SK-N-MC (cell line): ENCODE data around the gene ATRNL1.
"Not testable (repeated sequence)": the region's sequence is repeated elsewhere in the genome, so short reads cannot be mapped to it uniquely, and the experiment has no call there.

Source experiments
- DNase-seq: peaks from one replicate; pipeline ENCODE4 v3.0.0-alpha.2; 2011; ENCODE audit warnings: low read depth, low spot score
- H3K27ac ChIP-seq: fragments of 200-600 bp; sonication (generic); 2 replicates; pipeline ENCODE4 v1.5.1; 2016; ENCODE audit warnings: mixed run types
- H3K36me3 ChIP-seq: fragments of 200-600 bp; sonication (generic); 2 replicates; pipeline ENCODE4 v1.6.1; 2017; ENCODE audit warnings: antibody characterized with exemption, low read length, mixed read lengths; ENCODE audit not compliant: insufficient read depth
- H3K4me3 ChIP-seq: fragments of 200-600 bp; sonication (generic); 2 replicates; pipeline ENCODE4 v1.5.1; 2016
- H3K9ac ChIP-seq: fragments of 200-600 bp; sonication (generic); 2 replicates; pipeline ENCODE4 v1.8.0; 2017; ENCODE audit warnings: mixed run types, mixed read lengths; ENCODE audit not compliant: insufficient read length
- H3K9me3 ChIP-seq: fragments of 200-600 bp; sonication (generic); 2 replicates; pipeline ENCODE4 v1.6.1; 2017; ENCODE audit warnings: low read depth, mild to moderate bottlenecking, antibody characterized with exemption, low read length, moderate library complexity, mixed read lengths
- EZH2 ChIP-seq: fragments of 200-600 bp; sonication (generic); IDR thresholded peaks from one replicate; pipeline ENCODE4 v1.6.1; 2017; ENCODE audit warnings: antibody characterized with exemption
- FOXP2 ChIP-seq: optimal IDR thresholded peaks from 2 replicates; pipeline ENCODE3; 2011; ENCODE audit warnings: mild to moderate bottlenecking, moderate library complexity; ENCODE audit not compliant: insufficient read depth; ENCODE audit errors: extremely low read length, control extremely low read depth
- POLR2AphosphoS5 ChIP-seq: IDR thresholded peaks from 2 replicates; pipeline ENCODE4 v1.6.1; 2012; ENCODE audit warnings: mild to moderate bottlenecking, low read depth, low read length, borderline replicate concordance

Gene ATRNL1

DNA sequence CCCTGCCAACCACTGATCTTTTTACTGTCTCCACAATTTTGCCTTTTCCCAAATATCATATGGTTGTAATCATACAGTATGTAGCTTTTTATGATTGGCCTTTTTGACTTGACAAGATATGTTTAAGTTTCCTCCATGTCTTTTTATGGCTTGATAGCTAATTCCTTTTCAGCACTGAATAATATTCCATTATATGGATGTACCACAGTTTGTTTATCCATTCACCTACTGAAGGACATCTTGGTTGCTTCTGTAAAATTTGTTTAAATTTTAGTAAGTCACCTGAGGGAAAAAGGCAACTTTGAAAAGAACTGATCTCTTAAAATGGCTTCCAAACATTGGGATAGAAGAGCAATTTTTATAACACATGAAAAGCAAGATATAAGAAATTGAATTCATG, 43.5 kb downstream of the ATRNL1 start:
- DNase-seq = no peak
- no peak overlapping the region for H3K27ac ChIP-seq
- H3K4me3 ChIP-seq = no peak overlapping the region
- no peaks in the 10 kb centered on the region for H3K9me3 ChIP-seq
- no peaks in the 10 kb centered on the region for H3K36me3 ChIP-seq
- TF ChIP-seq POLR2AphosphoS5 = no peak
- no peak for TF ChIP-seq FOXP2
- TF ChIP-seq EZH2 = no peak
- H3K9ac ChIP-seq = no peak overlapping the region

DNA sequence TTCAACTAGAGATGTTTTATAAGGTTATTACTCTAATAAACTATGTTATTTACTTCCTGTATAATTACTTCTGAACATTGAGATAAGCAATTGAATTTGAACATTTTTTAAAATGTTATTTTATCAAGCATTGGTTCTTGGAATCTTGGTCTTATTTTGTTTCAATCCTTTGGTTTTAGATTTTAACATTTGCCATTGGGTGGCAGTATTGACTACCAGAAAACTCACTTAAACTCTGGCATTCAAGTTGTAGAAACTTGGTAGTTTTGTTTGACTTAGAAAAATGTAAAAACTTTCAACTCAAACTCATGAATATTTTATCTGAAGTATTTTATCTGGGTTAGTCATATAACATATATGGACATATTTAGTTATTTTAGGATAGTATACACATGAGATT, 48.1 kb downstream of the ATRNL1 start:
- Histone ChIP-seq H3K36me3 (no peaks in the 10 kb centered on the region), H3K9ac (no peak overlapping the region), H3K27ac (no peak overlapping the region), H3K9me3 (no peaks in the 10 kb centered on the region), H3K4me3 (no peak overlapping the region)
- no peak for DNase-seq
- TF ChIP-seq EZH2 (no peak), POLR2AphosphoS5 (no peak), FOXP2 (no peak)

DNA sequence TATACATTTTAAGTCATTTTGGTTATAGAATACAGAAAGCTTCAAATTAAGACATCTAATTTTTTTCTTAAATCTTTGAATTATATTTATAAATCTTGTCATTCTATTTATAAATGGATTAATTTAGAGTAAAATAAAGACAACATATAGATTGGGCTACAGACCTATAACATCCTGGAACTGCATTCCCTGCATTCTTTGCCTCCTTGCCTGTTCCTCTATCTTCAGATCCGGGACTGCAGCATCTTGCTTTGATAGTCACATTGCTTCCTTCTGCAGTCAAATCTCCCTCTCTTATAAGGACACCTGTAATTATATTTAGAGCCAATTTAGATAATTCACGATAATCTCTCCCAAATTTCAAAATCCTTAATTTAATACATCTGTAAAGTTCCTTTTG, 64.2 kb downstream of the ATRNL1 start:
- Histone ChIP-seq H3K27ac (no peak overlapping the region), H3K9me3 (no peaks in the 10 kb centered on the region), H3K36me3 (no peaks in the 10 kb centered on the region), H3K9ac (no peak overlapping the region), H3K4me3 (no peak overlapping the region)
- TF ChIP-seq EZH2 (no peak), POLR2AphosphoS5 (no peak), FOXP2 (no peak)
- no peak for DNase-seq

DNA sequence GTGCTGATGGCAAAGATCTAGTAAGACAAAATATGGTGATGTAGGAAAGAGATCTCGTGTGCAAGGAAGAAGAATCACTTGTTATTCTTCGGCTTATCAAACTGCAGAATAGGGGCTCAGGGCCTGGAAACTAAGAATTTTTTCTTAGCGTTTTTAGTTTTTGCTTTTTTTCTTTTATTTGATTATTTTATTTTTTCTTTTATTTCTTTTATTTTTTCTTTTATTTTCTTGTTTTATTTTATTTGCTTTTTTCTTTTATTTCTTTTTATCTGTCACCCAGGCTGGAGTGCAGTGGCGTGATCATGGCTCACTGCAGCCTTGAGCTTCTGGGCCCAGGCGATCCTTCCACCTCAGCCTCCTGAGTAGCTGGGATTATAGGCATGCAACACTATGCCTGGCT, 70.0 kb downstream of the ATRNL1 start:
- DNase-seq = no peak
- peaks cover 3% of the 10 kb centered on the region; the same call in 1 of the 2 replicates for H3K36me3 ChIP-seq
- TF ChIP-seq EZH2 = no peak
- no peak overlapping the region for H3K9ac ChIP-seq
- H3K9me3 ChIP-seq = no peaks in the 10 kb centered on the region
- no peak overlapping the region for H3K27ac ChIP-seq
- H3K4me3 ChIP-seq = no peak overlapping the region

DNA sequence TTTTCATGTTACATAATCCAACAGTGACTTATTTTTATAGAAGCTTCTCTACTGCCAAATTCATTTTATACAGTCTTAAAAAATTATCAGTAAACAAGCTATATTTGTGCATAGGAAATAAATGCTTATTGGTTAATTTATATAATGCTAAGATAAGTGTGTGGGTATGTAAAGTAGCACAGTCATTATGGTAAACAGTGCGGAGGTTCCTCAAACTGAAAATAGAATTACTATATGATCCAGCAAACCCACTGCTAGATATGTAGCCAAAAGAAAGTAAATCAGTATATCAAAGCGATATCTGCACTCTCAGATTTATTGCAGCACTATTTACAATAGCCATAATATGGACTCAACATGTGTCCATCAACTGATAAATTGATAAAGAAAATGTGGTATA, 71.1 kb downstream of the ATRNL1 start:
- TF ChIP-seq POLR2AphosphoS5 = no peak
- no peak for TF ChIP-seq EZH2
- no peak for TF ChIP-seq FOXP2
- Histone ChIP-seq H3K27ac (no peak overlapping the region), H3K36me3 (peaks cover 3% of the 10 kb centered on the region; the same call in 1 of the 2 replicates), H3K9me3 (no peaks in the 10 kb centered on the region), H3K4me3 (no peak overlapping the region), H3K9ac (no peak overlapping the region)
- DNase-seq = no peak

DNA sequence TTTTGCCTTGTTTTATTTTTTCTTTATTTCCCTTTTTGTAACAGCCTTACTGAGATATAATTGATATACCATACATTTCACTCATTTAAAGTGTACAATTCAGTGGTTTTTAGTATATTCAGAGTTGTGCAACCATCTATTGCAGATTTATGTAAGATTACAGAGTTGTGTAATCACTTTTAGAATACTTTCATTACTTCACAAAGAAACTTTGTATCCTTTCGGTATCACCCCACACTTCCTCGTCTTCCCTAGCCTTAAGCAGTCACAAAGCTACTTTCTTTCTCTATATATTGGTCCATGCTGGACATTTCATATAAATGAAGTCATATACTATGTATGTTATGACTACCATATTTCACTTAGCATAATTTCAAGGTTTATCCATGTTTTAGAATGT, 74.6 kb downstream of the ATRNL1 start:
- TF ChIP-seq POLR2AphosphoS5 (no peak), FOXP2 (no peak), EZH2 (no peak)
- H3K9ac ChIP-seq = no peak overlapping the region
- peaks cover 3% of the 10 kb centered on the region; the same call in 1 of the 2 replicates for H3K36me3 ChIP-seq
- H3K9me3 ChIP-seq = no peaks in the 10 kb centered on the region
- no peak overlapping the region for H3K27ac ChIP-seq
- H3K4me3 ChIP-seq = no peak overlapping the region
- DNase-seq = no peak

DNA sequence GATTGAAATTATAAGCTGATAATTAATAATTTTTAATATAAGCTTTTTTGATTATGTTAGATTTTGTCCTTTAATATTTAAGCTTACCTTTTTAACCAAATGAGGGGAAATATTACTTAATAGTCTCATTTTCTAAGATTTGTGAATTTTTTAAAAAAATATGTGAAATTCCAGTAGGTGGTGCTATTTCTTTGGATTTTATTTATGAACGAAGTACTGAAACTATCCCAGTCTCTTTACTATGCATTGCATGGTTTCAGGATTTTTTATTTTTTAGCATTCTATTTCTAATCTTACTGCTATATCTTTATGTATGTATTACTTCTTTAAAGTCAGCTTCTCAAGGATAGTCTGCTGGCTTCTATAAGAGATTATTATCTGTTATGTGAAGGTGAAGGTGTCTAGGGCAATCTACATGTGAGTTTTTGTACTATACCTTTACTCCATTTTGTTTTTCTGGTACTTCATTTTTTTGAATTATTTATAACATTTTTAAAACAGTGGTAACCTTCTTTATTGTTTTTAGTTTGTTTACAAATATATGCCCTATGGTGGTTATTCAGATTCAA, 78.3 kb downstream of the ATRNL1 start:
- Histone ChIP-seq H3K9me3 (no peaks in the 10 kb centered on the region), H3K27ac (no peak overlapping the region), H3K36me3 (no peaks in the 10 kb centered on the region), H3K4me3 (no peak overlapping the region), H3K9ac (no peak overlapping the region)
- TF ChIP-seq FOXP2 (no peak), POLR2AphosphoS5 (no peak), EZH2 (no peak)
- DNase-seq = peak; percentile 6

DNA sequence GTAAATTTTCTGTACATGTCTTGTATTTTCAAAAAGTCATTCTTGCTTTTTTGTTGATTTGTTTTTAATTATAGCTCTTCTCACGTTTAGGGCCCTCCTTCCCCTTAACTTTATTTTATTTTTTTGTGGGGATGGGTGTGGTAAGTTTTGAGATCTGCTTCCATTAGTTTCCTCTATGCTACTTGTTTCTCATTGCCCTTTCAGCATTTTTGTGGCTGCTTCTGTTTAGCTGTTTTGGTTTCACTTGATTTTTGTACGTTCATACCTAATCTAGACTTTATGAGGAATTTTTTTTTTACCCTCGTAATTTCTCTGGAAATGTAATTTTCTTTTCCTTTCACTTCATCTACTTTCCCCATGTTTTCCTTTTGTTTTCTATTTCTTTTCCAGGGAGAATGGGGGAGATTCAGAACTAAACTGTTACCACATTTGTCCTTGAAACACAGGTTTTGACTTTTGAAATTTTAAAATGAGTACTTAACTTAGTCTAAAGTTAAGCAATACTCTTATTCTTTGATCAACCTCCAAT, 80.8 kb downstream of the ATRNL1 start:
- Histone ChIP-seq H3K27ac (no peak overlapping the region), H3K9me3 (no peaks in the 10 kb centered on the region), H3K9ac (no peak overlapping the region), H3K36me3 (no peaks in the 10 kb centered on the region), H3K4me3 (no peak overlapping the region)
- no peak for DNase-seq
- TF ChIP-seq FOXP2 (no peak), EZH2 (no peak), POLR2AphosphoS5 (no peak)

DNA sequence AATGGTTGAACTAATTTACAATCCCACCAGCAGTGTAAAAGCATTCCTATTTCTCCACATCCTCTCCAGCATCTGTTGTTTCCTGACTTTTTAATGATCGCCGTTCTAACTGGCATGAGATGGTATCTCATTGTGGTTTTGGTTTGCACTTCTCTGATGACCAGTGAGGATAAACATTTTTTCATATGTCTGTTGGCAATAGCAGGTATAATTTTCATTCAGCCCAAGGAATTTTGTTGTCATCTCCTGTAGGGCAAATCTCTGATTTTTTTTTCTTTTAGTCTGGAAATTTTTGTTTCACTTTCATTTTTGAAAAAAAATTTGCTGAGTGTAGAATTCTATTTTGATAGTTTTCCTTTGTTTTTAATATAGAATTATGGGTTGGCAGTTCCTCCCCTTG, 114.1 kb downstream of the ATRNL1 start:
- not testable (repeated sequence) for H3K4me3 ChIP-seq, H3K9ac ChIP-seq, H3K9me3 ChIP-seq, H3K36me3 ChIP-seq, H3K27ac ChIP-seq, DNase-seq

DNA sequence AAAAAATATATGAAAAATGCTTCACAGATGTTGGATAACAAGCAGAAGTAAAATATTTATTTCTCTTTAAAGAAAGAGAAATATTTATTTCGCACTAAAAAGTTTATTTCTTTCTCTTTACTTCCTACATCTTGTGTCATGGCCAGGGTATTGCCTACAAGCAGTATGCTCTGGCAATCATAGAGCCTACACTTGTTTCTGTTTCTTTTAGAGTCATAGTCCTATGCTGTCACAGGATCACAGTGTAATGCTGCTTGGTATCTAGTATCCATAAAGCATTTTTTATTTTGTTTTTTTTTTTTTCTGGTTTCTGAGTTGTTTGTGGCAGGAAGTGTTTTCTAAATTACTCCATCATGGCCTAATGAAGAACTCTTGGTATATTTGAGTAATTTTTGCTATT, 116.0 kb downstream of the ATRNL1 start:
- no peak overlapping the region for H3K27ac ChIP-seq
- H3K9me3 ChIP-seq = no peaks in the 10 kb centered on the region
- H3K36me3 ChIP-seq = no peaks in the 10 kb centered on the region
- no peak for DNase-seq
- no peak overlapping the region for H3K4me3 ChIP-seq
- no peak overlapping the region for H3K9ac ChIP-seq
- TF ChIP-seq POLR2AphosphoS5 (no peak), FOXP2 (no peak), EZH2 (no peak)
